Liver (tissue), 3 donors: ENCODE data around the gene WDR7.

Experiments
- GABPA ChIP-seq, 2 donors: IDR thresholded peaks in 1 of 2; conservative IDR thresholded peaks in 1 of 2; 2 replicates each; pipeline ENCODE4 v1.6.1; 2016; ENCODE audit warnings: antibody characterized with exemption in 2 of 2, mild to moderate bottlenecking in 1 of 2, moderate library complexity in 1 of 2
- HNF4G ChIP-seq: IDR thresholded peaks from 2 replicates; pipeline ENCODE4 v1.6.1; 2016; ENCODE audit warnings: antibody characterized with exemption
- JUND ChIP-seq, 2 donors: IDR thresholded peaks; 2 replicates each; pipeline ENCODE4 v1.6.1; 2016; ENCODE audit warnings: antibody characterized with exemption in 2 of 2
- RAD21 ChIP-seq, 2 donors: IDR thresholded peaks; 2 replicates each; pipeline ENCODE4 v1.6.1; 2016; ENCODE audit warnings: antibody characterized with exemption in 2 of 2, mild to moderate bottlenecking in 2 of 2
- SP1 ChIP-seq: IDR thresholded peaks from 2 replicates; pipeline ENCODE4 v1.6.1; 2018; ENCODE audit warnings: antibody characterized with exemption, mild to moderate bottlenecking
- TAF1 ChIP-seq: conservative IDR thresholded peaks from 2 replicates; pipeline ENCODE4 v1.6.1; 2016; ENCODE audit warnings: antibody characterized with exemption, mild to moderate bottlenecking
- YY1 ChIP-seq: IDR thresholded peaks from 2 replicates; pipeline ENCODE4 v1.6.1; 2016; ENCODE audit warnings: antibody characterized with exemption, mild to moderate bottlenecking
- ZBTB33 ChIP-seq: IDR thresholded peaks from 2 replicates; pipeline ENCODE4 v1.6.1; 2016; ENCODE audit warnings: antibody characterized with exemption
- TF ChIP-seq, protein P1 (sequence below): fragments of 150-350 bp; IDR thresholded peaks from 2 replicates; pipeline ENCODE4 v1.5.1; 2017; ENCODE audit warnings: improper control_type of control experiment, low read depth, low read length; ENCODE audit not compliant: missing input control
- TF ChIP-seq, protein P2 (sequence below): IDR thresholded peaks from 2 replicates; pipeline ENCODE4 v1.6.1; 2016; ENCODE audit warnings: antibody characterized with exemption
- TF ChIP-seq, protein P3 (sequence below): IDR thresholded peaks from 2 replicates; pipeline ENCODE4 v1.6.1; 2016; ENCODE audit warnings: antibody characterized with exemption
- donor health status: healthy.
- donor health status: healthy.

DNA sequence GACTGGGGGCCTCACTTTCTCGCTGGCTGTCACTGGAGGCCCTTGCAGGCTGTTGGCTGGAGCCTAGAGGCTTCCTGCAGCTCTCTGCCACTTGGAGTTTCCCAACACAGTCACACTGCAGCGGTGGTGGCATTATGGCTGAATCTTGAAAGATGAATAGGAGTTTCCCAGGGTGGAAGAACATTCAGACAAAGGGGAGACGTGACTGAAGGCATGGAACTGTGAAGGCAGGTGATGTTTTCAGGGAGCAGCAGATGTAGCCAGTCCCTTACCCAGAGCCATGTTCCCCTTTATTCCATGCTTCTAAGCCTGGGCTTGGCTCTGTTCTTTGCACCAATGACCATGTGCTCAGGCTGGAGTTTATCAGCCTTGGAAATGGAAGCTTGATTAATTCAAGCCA lies 389.0 kb downstream of the WDR7 start:
- TF ChIP-seq HNF4G (no peak), YY1 (no peak), RAD21 (IDR thresholded peaks at IDR 0.05) (no peak), SP1 (no peak), GABPA (IDR thresholded peaks at IDR 0.05 in 1 of 2, conservative IDR thresholded peaks at IDR 0.05 in 1 of 2) (no peak), TAF1 (no peak), ZBTB33 (no peak), JUND (IDR thresholded peaks at IDR 0.05) (no peak)
- TF ChIP-seq, protein P1, sequence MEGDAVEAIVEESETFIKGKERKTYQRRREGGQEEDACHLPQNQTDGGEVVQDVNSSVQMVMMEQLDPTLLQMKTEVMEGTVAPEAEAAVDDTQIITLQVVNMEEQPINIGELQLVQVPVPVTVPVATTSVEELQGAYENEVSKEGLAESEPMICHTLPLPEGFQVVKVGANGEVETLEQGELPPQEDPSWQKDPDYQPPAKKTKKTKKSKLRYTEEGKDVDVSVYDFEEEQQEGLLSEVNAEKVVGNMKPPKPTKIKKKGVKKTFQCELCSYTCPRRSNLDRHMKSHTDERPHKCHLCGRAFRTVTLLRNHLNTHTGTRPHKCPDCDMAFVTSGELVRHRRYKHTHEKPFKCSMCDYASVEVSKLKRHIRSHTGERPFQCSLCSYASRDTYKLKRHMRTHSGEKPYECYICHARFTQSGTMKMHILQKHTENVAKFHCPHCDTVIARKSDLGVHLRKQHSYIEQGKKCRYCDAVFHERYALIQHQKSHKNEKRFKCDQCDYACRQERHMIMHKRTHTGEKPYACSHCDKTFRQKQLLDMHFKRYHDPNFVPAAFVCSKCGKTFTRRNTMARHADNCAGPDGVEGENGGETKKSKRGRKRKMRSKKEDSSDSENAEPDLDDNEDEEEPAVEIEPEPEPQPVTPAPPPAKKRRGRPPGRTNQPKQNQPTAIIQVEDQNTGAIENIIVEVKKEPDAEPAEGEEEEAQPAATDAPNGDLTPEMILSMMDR: no peak
- TF ChIP-seq, protein P2, sequence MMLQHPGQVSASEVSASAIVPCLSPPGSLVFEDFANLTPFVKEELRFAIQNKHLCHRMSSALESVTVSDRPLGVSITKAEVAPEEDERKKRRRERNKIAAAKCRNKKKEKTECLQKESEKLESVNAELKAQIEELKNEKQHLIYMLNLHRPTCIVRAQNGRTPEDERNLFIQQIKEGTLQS: no peak
- TF ChIP-seq, protein P3, sequence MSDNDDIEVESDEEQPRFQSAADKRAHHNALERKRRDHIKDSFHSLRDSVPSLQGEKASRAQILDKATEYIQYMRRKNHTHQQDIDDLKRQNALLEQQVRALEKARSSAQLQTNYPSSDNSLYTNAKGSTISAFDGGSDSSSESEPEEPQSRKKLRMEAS: no peak
